Fibroblast of skin of left quadriceps (primary cell): ENCODE measurements around the gene ELMO1.

Experiments used
- DNase-seq, 2 experiments: peaks; one replicate each; pipeline ENCODE4 v3.0.0-alpha.2; 2013; ENCODE audit warnings: low read depth in 2 of 2

The ELMO1 gene

DNA sequence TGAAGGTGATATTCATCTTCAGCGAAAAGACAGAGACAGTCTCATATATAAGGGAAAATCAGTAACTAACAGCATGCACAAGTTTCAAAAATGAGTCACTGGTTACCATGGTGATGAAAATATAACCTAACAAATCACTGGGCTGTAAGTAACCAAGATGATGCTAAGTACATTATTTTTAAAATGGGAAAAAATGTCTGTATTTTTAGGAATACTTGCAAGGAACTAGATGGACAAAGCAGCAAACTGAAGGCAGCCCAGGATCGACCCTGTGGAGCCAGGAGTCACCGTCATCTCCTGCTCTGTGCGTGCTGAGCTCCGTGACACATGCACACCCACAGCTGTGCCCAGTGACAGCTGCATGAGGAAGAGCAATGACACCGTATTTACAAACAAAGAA lies 137.3 kb downstream of the ELMO1 start:
- peak; percentile 0 to 1 for DNase-seq

DNA sequence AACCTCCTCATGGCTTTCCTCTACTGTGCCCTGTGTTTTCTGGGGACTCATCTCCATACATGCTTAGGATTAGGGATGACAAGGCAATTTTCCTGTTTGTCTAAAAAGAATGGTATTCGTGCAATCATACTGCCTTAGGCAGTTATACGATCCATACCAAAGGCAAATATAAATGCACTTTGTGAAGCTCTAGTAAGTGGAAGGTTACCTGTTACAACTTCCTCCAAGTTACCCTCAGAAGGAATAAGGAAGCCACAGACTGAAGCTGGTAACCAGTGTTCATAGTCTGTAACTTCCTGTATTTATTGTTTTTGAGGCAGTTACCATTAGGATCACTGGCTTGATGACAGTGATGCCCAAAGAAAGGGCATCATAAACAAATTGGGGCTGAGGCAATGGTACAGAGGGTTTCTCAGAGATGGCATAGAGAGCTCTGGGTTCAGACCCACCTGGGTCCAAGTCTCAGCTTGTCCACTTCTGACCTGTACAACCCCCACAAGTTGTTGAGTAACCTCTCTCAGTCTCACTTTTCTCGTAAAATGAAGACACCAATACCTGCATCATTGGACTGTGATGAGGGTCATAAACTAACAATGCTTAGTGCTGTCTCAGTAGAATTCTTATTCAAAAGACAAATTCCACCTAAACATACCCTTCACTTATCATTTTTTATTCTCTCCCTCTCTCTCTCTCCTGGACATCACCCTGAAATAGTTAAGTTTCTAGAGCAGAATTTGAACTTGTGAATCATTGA lies 138.2 kb downstream of the ELMO1 start:
- DNase-seq: no peak

DNA sequence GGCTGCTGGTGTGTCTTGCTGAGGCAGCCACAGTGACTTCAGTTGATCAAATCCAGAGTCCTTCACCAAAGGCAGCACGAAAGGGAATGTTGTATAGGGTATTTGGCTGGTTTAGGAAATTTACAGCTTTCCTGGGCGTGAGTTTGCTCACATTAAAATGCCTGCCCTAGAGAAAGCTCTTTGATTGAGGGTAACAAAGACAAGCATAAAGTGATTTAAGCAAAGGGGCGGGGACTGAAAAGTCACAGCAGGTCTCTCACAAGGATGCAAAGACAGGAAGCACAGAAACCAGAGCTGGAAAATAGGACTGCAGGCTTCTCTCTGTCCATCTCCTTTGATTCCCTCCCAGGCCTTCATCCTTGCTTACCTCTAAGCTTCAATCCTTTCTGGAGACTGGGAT lies 139.2 kb downstream of the ELMO1 start:
- DNase-seq: no peak

DNA sequence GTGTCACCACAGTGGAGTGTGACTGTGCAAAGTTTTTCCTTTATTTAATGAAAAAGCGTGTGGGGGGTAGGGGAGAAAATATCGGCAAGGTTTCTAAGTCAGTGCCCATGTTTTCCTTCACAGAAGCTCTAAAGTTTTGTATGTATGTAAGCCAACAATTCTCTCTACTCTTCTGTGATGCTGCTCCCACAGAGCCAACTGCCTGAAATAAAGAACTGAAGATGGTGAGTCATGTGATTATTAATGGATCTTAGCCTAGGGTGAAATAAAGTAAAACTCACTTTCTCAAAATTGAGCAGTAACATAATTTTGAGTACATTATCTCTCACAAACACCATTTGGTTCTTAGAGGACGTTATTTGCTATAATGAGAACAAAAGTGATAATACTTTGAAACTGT lies 143.7 kb downstream of the ELMO1 start:
- no peak for DNase-seq

DNA sequence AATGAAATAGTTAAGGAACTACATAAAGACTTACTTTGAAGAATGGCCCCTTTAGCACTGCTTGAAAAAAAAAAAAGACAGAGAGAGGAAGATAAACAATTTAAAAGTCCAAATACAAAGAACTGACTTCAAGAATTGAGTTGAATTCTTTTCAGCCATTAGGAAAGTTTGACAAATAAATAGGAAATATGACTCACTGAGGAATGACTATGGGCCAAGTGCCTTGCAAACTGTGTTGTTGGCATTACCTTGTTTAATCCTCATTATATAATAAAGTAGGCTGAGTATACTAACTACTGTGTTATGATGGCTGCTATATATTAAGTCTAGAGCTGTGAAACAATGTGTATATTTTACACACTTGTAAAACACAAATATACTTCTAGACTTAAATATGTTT lies 151.1 kb downstream of the ELMO1 start:
- DNase-seq: no peak

DNA sequence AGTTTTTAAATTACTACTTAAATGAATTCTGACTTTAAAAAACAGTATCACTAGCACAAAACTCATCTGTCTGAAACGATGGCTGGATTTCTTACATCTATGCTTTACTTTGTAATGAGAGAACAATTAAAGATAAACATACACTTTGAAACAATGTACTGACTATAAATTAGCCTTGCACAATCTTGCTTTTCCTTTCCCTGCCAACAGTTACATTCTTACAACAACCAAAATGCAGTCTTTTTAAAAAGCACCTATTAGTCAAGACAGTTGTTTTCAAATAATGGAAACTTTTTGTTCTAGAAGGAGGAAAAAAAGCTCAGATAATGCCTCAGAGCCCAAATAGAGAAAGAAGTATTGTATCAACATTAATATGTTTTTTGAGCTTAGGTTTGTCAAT lies 153.3 kb downstream of the ELMO1 start:
- no peak for DNase-seq

DNA sequence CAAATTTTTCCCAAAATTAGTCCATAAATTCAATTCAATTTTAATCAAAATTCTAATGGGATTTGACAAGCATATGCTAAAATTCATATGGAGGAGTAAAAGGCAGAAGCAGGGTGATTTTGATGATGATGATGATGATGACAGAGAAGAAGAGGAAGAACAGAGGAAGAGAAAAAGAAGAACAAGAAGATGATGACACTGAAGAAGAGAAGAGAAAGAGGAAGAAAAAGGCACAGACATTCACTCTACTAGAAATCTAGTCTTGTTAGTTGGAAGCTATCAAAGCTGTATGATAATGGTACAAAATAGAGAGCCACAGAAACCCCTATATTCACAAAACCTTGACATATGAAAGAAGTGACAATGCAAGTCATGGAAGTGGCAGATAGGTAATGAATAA lies 157.9 kb downstream of the ELMO1 start:
- DNase-seq: no peak

DNA sequence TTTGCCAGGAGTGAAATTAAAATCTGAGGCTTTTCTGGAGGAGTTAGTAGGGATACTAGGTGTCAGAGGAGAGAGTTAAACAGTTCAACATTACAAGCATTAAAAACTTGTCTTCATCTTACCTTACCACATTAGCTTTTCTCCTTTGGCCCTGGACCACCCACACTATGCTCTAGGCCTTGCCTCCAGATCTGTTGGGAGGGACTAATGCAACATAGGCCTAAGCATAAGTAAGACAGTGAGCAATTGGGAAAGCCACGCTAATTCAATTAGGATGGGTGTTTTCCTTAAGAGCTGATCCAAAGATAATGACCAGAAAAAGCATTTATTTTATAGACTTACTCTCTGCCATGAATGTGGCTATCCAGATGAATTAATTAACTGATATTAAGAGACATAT lies 158.9 kb downstream of the ELMO1 start:
- no peak for DNase-seq

DNA sequence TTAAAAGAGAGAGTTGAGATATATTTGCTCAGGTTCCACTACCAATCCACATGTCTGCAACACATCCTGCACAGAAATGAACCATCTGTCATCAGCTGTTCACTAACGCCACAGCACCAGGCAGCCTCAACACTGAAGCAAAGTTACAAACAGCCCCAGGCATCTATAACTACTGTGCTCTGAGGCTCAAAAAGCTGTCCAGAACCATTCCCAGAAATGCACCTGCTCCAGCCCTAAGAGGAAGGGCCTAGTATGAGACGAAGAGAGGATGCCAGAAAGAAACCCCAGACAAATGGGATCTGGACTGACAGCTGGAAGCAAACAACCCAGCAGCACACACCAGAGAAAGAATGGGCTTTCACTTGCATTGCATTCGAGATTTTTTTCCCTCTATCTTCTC lies 159.3 kb downstream of the ELMO1 start:
- no peak for DNase-seq

DNA sequence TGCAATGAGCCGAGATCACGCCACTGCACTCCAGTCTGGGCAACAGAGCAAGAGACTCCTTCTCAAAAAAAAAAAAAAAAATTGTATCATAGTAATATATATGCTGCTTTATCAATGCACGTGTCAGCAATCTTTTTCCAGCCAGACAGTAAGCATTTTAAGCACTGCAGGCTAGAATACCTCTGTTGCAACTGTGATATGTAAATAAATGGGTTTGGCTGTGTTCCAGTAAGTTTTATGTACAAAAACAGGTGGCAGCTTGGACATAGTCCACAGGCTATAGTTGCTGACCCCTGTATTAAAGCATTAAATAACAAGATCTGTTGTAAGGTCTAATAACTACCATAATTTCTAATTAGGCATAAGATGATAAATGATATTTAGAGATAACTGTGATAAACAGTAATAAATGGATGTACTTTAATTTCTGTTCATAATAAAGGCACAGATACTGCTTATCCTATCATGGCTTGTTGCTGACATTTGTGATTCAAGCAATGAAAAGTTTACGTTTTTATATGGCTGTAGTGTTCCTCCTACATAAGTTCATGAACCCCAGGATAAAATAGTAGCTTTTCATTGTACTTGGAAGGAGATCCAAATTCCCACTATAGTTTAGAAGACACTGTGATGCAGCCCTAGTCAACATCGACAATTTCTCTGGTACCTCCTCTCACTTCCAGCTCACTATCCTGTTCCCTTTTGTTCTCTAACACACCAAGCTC lies 161.4 kb downstream of the ELMO1 start:
- DNase-seq: no peak

DNA sequence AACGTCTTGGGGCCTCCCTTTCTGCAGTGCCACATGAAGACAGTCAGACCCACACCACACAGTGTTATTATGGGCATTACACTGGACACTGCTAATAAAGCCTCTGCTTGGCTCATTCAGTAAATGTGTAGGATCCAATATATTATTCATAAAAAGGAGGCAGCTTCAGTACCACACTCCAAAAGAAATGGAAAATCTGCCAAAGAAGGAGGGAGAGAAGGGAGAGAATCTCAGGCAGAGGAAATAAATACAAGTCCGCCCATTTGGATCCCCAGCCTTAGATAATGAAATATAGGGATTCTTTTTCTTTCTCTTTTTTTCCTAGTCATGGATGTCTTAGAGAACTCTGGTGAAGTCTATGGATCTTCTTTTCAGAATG lies 162.2 kb downstream of the ELMO1 start:
- no peak for DNase-seq

DNA sequence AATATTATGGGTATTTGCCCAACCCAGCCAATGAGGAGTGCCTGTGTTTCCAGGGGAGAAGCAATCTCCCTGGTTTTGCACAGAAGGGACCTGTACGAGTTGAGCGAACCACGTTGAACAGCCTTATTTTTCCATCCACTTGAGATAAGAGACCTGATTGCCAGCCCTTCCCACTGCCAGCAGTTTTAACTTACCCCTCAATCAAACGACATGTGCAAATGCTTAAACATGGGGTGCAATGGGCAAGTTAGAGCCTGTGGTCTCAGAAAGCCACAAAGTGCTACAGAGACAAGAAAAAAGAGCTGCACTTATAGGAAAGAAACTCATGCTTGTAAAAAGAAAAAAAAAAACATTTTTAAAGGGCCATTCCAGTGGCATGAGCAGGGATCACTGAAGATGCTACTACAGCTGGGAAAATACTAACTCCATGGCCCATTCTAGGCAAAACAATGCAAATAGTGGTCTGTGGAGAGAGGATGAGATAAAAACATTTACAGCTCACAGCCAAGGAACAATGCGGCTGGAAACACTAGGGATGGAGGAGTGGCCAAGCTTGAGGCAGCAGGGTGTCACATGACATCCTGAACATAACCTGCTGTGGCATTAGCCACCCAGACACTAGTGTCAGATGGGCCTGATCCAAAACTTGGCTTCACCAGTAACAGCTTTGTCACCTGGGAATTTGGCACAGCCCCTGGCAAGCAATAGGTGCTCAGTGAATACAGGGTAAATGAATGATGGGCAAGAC lies 162.8 kb downstream of the ELMO1 start:
- DNase-seq: no peak

DNA sequence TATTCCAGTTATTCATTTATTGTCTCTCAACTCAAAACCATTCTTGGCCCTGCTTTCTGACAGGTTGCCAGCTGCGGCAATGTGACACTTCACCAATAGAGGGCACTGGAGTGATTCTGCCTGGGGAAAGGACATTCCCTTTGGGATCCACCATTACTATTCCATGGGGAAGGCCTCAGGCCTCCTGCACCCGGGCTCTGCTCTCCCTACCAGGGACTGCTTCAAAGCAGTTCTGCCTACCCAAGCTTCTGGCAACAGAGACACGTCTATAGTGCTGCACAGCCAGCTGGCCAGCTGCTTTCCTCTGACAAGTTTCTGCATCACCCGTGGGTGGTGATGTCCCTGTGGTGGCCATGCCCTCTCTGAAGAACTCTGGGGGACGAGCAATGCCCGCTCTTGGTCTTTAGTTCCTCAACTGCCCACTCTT lies 163.8 kb downstream of the ELMO1 start:
- DNase-seq: no peak

DNA sequence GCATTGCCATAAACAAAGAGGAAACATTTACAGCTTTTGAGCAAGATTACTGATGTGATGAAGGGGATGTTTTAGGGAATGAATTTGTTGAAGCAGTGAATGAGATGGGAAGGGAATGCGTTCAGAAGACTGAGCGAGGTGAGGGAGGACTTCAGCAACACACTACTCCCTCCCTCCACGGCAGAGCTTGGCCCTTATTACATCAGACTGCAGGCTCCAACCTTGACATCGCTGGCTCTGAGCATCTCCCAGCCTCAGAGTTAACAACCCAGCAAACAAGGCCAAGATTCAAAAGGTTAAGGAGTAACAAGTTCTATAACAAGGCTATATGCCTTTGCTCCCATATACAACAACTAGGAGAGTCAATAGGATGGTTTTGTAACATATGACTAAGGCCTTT lies 164.4 kb downstream of the ELMO1 start:
- no peak for DNase-seq

DNA sequence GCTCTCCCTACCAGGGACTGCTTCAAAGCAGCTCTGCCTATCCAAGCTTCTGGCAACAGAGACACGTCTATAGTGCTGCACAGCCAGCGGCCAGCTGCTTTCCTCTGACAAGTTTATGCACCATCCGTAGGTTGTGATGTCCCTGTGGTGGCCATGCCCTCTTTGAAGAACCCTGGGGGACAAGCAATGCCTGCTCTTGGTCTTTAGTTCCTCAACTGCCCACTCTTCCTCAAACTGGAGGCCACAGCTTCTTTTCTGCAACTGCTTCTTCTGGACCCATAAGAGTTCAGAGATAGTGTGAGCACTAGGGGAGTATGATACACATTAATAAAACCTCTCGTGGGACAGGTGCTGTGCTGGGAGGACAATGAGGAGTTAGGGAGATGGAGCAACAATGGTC lies 164.9 kb downstream of the ELMO1 start:
- no peak for DNase-seq

DNA sequence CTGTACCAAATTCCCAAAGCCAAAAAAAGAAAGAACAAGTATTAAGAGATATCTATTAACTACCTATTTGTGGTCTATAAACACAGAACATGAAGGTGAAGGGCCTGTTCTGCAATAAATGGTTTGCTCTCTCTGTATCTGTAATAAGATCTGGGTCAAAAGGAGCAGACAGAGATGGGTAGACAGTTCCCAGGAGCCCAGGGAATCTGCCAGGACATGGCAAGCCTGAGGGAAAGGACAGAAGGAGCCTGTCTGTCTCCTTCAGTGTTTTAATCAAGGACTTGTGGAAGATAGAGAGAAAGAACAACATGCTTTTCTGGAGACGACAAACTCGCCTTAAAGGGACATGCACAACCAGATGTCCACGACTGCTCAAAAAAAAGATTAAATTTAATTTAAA lies 165.7 kb downstream of the ELMO1 start:
- DNase-seq: no peak

DNA sequence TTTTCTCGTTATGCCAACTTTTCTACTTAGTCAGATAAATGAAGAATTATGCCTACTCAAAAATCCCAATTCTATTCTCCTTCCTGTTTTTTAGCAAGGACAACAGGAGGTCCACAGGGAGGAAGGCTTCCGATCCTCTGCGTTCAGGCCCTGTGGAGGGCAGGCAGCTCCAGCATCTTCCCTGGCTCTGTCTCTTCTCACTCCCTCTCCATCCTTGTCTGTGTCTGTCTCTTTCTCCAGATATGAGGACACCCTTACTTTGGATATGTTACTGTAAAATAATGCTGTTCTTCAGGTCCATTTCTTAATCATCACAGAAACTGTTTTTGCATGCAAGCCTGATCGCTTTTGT lies 166.6 kb downstream of the ELMO1 start:
- DNase-seq: no peak

DNA sequence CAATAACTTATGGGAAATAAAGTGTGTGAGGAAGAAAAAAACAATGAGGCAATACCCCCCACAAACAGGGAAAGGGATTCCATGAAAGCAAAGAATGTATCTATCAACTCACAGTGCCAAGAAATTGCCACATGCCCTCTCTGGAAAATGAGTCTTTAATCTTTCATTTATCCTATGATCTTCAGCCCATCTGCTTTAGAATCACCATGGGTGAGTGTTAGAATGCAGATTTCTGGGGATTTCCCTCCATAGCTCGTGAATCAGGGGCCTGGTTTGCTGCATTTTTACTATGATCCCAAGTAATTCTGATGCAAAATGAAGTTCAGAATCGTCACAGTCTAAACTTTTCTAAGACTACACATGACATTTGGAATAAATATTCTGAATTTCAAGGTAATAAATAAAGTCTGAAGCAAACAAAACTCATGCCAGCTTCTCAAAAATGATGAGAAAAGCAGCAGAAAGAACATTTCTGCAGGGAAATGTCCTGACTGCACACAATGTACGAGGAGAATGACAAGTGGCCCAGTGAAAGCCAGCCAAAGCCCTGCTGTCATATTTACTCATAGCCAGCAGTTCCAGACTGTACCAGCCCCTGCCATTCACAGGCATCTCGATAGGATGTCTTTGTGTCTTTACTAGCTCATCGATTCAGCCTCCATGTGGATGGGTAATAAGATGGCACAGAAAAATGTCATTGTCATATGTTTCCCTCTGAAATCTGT lies 167.1 kb downstream of the ELMO1 start:
- DNase-seq: no peak

DNA sequence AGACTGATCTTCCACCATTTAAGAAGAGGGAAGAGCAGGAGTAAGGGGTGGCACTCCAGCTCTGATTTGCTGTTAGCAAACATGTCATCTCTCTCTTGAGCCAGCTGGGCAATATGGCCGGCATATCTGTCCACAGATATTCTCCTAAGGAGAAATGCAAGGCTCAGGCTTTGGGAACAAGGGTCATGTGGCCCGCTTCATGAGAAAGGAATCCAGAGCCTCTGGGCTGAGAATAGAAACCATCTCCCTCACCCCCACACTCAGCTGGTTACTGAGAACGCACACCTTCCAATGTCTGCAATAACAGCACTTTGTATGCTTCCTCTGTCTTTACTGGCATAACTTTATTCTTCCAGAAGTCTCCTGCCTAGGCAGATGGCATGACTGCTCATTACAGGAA lies 171.2 kb downstream of the ELMO1 start:
- no peak for DNase-seq

DNA sequence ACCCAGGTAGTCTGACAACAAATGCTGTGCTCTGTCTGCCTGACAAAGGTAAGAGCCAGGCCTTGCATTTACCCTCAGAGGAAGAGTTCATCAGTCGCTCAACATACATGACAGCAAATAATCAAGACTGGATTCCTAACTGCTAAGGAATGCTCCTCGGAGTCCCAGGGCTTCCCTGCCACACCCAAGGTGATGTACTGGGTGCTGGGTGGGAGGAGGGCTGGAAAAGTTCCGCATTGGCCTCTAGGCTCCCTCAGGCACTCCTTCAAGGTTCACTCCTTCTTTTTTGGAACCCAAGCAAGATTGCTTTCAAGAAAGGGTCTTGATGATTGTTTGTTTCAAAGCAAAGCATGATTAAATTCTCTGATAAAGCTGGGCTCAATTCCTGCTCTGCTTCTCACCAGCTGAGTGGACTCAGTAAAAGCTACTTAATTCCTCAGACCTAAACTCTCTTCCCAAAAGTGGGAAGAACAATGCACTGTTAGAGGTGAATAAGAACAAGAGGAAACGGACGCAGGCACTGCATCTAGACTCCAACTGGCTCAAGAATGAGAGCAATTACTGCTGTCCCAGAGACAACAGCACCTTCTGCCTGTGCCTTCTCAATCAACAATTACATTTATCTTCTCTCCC lies 173.5 kb downstream of the ELMO1 start:
- DNase-seq: no peak

DNA sequence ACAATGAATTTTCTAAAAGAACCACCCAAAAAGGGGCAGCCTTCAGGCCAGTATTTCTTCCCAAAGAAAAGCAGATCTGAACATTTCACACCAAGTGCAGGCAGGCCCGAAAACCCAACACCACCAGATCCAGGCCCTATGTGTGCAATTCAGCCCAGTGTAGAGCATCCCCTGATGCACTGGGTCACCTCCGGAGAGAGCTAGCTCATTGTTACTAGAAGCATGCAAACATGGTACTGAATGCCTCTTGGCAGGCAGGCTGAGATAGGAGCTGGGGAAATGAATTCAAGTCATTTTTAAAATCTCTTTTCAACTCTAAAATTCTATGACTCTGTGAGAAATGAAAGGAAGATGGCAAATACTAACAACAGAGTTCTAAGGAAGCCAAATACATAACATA lies 174.8 kb downstream of the ELMO1 start:
- DNase-seq: no peak
